Stimulated activated CD4-positive, alpha-beta T cell treated with anti-CD3 and anti-CD28 coated beads, Interleukin-4, amount 100 ng/mL, for 24 hours (primary cell): Measurements from ENCODE around the gene MVP.
"Not testable (repeated sequence)": the region's sequence is repeated elsewhere in the genome, so short reads cannot be mapped to it uniquely, and the experiment has no call there.

ENCODE experiments used
- DNase-seq: peaks from one replicate; pipeline ENCODE4 v3.0.0-alpha.2; 2020

MVP gene

DNA sequence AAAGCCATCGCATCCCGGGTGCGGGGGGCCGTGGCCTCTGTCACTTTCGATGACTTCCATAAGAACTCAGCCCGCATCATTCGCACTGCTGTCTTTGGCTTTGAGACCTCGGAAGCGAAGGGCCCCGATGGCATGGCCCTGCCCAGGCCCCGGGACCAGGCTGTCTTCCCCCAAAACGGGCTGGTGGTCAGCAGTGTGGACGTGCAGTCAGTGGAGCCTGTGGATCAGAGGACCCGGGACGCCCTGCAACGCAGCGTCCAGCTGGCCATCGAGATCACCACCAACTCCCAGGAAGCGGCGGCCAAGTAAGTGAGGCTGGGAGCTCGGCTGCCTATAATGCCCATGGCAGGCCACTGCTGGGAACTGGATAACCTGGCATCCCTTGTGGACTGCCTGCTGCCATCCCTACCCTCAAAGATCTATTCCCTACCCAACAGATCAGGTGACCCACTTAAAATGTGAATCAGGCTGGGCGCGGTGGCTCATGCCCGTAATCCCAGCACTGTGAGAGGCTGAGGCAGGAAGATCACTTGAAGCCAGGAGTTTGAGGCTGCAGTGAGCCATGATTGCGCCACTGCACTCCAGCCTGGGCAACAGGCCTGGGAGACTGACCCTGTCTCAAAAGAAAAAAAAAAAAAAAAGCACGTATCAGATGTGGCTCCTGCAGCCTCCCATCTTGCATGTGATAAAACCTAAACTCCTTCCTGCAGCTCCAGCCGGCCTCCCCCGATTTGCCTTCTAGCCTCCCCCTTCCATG lies 24.5 kb downstream of the MVP start:
- DNase-seq = no peak

DNA sequence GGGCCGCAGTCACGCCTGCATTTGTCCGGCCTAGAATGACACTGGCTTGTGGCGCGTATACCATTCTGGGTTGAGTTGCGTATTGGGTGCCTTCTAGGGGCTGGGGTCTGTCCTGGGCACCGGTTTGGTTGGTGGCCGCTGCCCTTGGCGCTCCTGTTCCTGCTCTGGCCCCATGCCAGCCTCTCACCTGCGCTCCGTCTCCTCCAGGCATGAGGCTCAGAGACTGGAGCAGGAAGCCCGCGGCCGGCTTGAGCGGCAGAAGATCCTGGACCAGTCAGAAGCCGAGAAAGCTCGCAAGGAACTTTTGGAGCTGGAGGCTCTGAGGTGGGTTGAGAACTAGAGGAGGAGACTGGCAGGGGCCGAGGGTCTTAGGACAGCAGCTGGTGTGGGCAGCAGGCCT lies 25.4 kb downstream of the MVP start:
- DNase-seq = no peak

- peak; percentile 83 for DNase-seq
Measured at GRCh38 chr16:29848420-29849297, 28.4 kb downstream of the MVP start.

- DNase-seq = no peak
Measured at GRCh38 chr16:29849505-29849904, 29.2 kb downstream of the MVP start.

GRCh38 chr16:29850998-29851397 lies 30.7 kb downstream of the MVP start:
- DNase-seq = no peak

DNA sequence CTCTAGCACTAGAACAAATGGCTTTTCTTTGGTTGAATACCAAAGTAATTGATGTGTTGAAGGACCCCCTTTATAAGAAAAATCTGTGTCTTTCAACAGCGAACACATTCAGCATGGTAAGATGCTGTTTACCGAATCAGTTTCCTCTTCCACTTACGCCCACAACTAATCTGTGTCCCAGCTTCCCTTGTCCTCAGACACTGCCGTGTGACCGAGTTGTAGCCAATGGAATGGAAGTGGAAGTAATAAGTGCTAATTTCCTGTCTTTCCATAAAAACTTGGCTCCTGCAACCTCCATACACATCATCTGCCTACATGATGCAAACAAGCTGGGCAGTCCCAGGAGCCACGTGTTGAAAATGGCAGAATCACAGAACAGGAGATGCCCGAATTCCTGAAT lies 32.4 kb downstream of the MVP start:
- no peak for DNase-seq

DNA sequence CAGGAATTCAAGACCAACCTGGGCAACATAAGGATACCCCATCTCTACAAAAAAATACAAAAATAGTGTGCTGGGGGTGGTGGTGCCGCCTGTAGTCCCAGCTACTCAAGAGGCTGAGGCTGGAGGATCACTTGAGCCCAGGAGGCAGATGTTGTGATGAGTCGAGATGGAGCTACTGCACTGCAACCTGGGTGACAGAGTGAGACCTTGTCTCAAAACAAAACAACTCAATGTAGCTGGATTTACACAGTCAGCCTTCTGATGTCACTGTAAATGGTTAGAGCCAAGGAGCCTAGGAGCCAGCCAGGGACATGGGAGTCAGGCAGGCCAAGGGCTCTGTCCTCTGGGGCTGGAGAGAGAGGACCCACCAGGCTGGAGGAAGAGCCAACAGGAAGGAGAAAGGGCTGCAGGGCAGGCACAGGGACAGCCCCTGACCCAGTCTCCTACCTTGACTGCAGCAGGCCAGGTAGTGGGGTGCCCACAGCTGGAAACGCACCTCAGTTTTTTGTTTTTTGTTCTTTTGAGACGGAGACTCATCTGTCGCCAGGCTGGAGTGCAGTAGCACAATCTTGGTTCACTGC lies 34.3 kb downstream of the MVP start:
- DNase-seq = no peak

DNA sequence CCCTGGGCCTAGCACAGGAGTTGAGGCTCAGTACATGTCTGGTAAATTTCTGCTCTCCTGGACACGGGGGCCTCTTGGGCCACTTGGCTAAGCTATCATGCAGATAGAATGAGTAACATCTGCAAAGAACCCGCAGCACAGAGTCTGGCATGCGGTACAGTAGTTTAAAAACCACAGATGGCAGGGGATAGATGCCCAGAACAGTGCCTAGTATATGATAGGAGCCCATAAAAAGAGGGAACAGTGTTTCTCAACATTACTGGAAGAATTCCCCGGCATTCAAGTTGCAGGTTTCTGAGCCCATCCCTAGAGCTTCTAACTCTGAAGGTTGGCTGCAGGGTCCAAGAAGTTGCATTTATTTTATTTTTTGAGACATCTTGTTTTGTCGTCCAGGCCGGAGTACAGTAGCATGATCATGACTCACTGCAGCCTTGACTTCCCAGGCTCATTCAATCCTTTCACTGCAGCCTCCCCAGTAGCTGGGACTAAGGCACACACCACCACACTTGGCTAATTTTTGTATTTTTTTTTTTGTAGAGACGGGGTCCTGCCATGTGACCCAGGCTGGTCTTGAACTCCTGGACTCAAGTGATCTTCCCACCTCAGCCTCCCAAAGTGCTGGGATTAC lies 37.0 kb downstream of the MVP start:
- no peak for DNase-seq

- DNase-seq = no peak
Measured at GRCh38 chr16:29858149-29858849, 38.0 kb downstream of the MVP start.

- DNase-seq = no peak
Measured at GRCh38 chr16:29858974-29859373, 38.7 kb downstream of the MVP start.

GRCh38 chr16:29860218-29860617 lies 40.0 kb downstream of the MVP start:
- DNase-seq = no peak

- no peak for DNase-seq
Measured at GRCh38 chr16:29862383-29862883, 42.2 kb downstream of the MVP start.

- peak; percentile 94 for DNase-seq
Measured at GRCh38 chr16:29862884-29863668, 42.8 kb downstream of the MVP start, which contains the start of gene CDIPT. Gene CDIPT (minus strand): TSS chr16:29863226. CDS start chr16:29862857, 369 bp downstream.

DNA sequence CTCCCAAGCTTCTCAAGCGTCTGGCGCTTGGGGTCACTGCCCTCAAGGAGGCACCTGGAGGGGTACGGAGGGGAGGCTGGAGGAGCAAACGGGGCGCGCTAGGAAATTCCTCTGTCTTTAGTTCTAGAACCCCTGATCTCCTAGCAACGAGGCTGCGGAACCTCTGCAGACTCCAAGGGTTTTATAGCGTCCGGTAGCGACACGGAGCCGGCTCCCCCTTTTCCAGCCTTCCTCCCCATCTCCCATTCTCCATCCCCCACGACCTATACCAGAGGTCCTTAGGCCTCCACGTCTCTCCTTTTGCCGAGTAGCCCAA lies 43.4 kb downstream of the MVP start:
- DNase-seq = no peak

- DNase-seq = no peak
Measured at GRCh38 chr16:29864205-29864604, 43.9 kb downstream of the MVP start.

- DNase-seq = no peak
Measured at GRCh38 chr16:29868396-29869009, 48.2 kb downstream of the MVP start.

- not testable (repeated sequence) for DNase-seq
Measured at GRCh38 chr16:29869067-29869466, 48.8 kb downstream of the MVP start.

DNA sequence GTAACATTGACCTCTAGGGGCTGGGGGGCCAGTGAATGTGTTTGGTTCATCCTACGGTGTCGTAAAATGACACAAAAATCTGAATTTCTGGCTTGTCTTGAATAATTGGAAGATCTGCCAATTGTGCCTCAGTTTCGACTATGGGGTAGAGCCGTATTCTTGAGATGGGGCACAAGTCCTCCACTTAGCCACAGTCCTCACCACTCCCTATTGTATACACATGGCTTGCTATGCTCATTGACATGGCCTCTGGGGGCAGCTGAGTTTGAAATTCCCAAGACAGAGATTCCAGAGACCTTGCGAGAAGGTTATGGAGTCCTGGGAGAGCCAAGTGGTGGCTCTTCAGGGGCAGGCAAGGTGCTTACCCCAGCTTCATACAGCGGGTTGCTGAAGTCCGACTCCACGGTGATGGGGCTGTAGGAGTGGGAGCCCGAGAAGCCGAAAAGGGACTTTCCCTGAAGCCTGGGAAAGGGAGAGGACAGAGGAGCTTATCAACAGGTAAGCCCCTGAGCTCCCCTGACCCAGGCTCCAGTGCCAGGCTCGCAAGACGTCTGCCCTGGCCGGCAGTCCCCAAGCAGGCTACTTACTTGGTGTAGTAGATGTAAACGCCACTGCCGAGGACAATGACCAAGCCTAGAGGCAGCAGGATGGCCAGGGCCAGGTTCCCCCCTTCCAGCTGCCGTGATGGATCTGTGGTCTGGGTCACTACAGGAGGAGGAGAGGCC lies 51.7 kb downstream of the MVP start:
- no peak for DNase-seq

DNA sequence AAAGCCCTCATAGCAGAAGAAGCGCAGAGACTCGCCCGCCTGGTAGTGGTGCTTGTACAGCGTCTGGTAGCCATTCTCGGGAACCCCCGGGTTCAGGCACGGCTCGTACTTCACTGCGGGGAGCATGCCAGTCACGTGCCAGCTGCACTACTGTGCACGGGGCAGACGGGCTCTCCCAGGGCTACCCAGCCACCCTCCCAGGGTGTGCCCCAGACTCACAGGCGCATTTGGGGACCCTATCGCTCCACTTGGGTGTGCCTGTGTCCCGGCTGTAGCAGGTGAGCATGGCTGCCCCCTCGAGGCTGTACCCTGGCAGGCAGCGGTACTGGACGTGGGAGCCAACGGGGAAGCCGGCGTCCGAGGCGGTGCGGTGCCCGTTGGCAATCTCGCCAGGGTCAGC lies 53.1 kb downstream of the MVP start:
- DNase-seq = no peak

DNA sequence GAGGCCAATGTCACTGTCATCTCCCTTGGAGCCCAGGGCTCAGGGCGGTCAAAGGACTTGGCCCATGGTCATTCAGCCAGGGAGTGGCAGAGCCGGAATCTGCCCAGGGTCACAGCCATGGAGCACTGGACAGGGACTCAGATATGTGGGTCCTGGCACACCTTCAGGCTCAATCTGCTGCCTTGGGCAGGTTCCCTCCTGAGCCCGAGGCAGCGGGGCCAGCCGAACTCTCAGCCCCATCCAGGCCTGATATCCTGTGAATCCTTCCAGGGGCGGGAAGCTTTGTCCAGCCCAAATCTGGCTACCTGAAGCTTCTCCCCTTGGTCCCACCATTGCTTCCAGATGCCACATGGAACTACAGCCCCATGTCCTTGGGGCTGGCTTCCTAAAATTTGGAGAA lies 54.9 kb downstream of the MVP start:
- no peak for DNase-seq

DNA sequence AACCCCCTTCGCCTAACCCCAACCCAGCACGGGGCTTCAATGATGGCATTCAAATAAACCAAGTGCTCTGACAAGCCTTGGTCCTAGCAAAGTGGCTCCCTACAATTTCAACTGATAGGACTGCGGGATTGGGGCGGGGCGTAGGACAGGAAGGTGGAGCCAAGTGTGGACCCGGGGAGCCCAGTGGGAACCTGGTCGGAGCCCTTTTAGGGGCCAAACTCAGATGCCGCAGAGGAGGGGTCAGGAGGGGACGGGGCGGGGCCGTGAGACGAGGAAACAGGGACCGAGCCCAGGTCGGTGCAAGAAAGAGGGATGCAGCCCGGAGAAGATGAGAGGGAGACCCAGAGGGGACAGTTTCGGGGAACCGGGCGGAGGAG lies 55.9 kb downstream of the MVP start:
- no peak for DNase-seq
